ENCODE measurements around the gene DGKI.

The DGKI gene

DNA sequence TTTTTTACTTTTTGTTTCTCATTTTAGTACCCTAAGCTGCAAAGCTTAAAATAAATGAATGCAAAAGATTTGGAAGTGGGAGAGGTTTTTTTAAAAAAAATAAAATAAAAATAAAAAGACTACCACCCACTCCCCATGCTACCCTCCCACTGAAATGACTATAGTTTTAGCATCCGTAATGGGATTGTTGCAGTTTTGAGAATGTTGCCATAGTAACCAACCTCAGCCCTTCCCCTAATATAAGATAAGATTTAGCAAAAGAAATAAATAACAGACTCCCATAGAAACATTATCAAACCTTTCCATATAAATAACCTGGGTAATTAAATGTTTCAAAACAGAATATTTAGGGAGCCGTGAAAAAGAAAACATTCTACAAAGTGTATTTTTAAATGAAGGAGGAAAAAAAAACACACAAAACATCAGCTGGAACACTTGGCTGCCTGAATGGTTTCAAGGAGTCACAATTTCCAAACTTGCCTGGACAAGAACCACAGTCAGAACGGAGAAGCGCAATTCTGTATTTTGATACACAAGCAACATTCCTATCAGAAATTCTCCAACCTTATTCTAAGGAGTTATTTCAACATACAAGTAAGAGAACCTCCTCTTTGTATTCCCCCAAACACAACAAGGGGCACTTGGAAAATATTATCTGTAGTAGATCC, 57.4 kb downstream of the DGKI start:
- TF ChIP-seq, protein P1, sequence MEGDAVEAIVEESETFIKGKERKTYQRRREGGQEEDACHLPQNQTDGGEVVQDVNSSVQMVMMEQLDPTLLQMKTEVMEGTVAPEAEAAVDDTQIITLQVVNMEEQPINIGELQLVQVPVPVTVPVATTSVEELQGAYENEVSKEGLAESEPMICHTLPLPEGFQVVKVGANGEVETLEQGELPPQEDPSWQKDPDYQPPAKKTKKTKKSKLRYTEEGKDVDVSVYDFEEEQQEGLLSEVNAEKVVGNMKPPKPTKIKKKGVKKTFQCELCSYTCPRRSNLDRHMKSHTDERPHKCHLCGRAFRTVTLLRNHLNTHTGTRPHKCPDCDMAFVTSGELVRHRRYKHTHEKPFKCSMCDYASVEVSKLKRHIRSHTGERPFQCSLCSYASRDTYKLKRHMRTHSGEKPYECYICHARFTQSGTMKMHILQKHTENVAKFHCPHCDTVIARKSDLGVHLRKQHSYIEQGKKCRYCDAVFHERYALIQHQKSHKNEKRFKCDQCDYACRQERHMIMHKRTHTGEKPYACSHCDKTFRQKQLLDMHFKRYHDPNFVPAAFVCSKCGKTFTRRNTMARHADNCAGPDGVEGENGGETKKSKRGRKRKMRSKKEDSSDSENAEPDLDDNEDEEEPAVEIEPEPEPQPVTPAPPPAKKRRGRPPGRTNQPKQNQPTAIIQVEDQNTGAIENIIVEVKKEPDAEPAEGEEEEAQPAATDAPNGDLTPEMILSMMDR (conservative IDR thresholded peaks at IDR 0.05; ENCODE audit: low read length): no peak
- no peak for DNase-seq (ENCODE audit: low read depth)
- no peak overlapping the region for H3K4me3 ChIP-seq (ENCODE audit: low read length)

DNA sequence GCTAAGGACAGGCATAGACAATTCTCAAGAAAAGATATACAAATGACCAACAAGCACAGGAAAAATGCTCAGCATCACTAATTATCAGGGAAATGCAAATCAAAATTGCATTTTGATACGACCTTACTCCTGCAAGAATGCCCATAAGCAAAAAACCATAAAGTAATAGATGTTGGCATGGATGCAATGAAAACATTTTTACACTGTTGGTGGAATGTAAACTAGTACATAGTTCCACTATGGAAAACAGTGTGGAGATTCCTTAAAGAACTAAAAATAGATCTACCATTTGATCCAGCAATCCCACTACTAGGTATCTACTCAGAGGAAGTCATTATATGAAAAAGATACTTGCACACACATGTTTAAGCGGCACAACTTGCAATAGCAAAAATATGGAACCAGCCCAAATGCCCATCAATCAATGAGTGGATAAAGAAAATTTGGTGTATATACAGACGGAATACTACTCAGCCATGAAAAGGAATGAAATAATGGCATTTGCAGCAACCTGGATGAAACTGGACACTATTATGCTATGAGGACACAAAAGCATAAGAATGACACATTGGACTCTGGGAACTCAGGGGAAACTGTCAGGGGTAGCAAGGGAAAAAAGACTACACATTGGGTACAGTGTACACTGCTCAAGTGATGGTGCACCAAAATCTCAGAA, 59.3 kb downstream of the DGKI start:
- H3K4me3 ChIP-seq (ENCODE audit: low read length): no peak overlapping the region
- no peak for DNase-seq (ENCODE audit: low read depth)
- TF ChIP-seq, protein P1 (conservative IDR thresholded peaks at IDR 0.05; ENCODE audit: low read length): no peak

DNA sequence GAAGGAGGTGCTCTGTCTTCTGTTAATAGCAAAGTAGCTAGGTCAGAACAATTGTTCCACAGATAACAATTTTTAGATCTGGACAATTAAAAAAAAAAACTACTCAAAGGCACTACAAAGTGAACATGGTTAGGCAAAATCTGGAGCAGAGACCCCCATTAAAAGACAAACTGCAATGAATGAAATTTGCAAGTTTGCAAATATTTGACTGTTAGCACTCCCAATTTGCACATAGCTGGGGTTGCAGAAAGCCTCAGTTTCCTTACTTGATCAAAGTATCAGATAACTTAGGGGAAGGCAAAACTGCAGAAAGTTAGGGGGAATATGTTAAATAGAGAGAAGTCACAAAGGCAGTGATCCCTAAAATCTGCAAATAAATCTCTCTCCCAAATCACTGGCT, 68.3 kb downstream of the DGKI start:
- H3K4me3 ChIP-seq (ENCODE audit: low read length): no peak overlapping the region
- TF ChIP-seq, protein P1 (conservative IDR thresholded peaks at IDR 0.05; ENCODE audit: low read length): no peak
- no peak for DNase-seq (ENCODE audit: low read depth)

DNA sequence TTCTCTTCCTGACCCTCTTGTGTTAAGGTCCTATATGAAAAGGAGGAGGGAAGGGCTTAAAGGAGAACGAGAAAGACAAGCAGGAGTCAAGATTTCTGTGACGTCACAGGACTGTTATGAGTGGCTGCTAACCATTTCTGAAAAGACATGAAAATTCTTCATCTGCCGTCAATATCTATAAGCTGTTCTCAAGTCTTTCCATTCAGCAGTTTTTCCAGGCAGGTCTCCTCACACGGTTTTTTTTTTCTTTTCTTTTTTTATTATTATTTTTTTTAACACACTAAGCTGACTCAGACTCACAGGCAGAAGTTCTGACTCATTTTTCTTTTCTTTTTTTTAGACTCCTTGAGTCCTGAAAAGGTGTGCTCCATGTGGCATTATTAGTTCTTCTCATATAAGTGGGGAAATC, 72.0 kb downstream of the DGKI start:
- DNase-seq (ENCODE audit: low read depth): peak; percentile 16
- no peak overlapping the region for H3K4me3 ChIP-seq (ENCODE audit: low read length)
- TF ChIP-seq, protein P1 (conservative IDR thresholded peaks at IDR 0.05; ENCODE audit: low read length): no peak

DNA sequence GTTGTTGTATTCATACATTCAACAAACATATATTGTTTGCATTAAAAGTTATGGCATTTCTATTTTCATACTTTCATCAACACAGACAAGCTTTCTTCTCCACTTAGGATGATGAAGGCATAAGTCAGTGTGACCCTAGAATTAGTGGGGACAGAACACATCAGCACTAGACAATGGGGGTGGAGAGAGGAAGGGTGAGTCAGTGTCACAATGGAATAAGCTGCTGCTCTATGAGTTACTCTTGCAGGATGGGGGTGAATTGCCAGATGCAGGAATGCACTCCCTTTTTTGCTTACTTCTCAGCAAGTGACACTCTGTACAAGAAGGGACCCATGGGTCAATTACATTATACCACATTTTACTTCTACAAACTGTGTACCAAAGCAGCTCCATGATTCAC, 74.0 kb downstream of the DGKI start:
- TF ChIP-seq, protein P1 (conservative IDR thresholded peaks at IDR 0.05; ENCODE audit: low read length): no peak
- no peak overlapping the region for H3K4me3 ChIP-seq (ENCODE audit: low read length)
- DNase-seq (ENCODE audit: low read depth): peak; percentile 79

DNA sequence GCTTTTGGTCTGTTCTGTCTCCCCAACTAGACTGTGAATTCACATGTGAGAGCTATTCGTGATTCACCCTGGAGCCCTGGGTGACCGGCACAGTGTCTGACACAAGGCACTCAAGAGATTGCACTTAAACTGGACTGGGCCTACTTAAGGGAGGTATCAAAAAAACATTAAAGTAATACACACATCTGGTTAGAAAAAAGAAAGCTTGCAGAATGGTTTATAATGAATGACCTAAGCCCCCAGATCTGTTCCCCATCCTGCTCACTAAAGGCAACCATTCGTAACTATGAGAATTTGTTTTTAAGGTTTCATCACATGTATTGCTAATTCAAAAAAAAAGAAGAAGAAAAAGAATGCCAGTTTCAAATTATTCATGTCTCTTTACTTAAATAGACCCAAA, 74.5 kb downstream of the DGKI start:
- H3K4me3 ChIP-seq (ENCODE audit: low read length): no peak overlapping the region
- TF ChIP-seq, protein P1 (conservative IDR thresholded peaks at IDR 0.05; ENCODE audit: low read length): no peak
- peak; percentile 20 for DNase-seq (ENCODE audit: low read depth)

DNA sequence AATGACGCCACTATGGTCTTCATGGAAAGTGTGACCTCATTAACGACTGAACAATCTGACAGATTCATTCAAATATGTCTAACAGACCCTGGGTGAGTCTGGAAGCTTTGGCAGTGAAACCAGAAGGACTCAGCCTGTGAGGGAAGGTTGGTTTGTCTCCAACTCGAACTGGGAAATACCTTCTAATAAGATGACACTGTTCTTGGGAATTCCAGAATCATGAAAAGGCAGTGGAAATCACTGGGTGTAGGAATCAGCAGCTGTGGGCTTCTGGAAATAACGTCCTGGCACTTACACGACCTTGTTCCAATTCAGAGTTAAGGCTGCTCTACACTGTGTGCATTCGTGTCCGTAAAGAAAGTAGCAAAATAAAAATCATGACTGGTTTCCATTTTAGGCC, 75.1 kb downstream of the DGKI start:
- peak; percentile 92 for DNase-seq (ENCODE audit: low read depth)
- no peak overlapping the region for H3K4me3 ChIP-seq (ENCODE audit: low read length)
- TF ChIP-seq, protein P1 (conservative IDR thresholded peaks at IDR 0.05; ENCODE audit: low read length): no peak
